Hepatocyte (in vitro differentiated cells): ENCODE measurements around the gene ZNF48.

Experiments used
- EZH2 ChIP-seq: fragments of 200-600 bp; sonication (generic); IDR thresholded peaks from 2 replicates; pipeline ENCODE4 v1.6.1; 2016; ENCODE audit warnings: antibody characterized with exemption, mild to moderate bottlenecking, borderline replicate concordance
- TF ChIP-seq, protein P1 (sequence below): fragments of 200-600 bp; sonication (generic); IDR thresholded peaks from 2 replicates; pipeline ENCODE4 v1.5.1; 2016; ENCODE audit warnings: antibody characterized with exemption, mild to moderate bottlenecking; ENCODE audit not compliant: poor library complexity

DNA sequence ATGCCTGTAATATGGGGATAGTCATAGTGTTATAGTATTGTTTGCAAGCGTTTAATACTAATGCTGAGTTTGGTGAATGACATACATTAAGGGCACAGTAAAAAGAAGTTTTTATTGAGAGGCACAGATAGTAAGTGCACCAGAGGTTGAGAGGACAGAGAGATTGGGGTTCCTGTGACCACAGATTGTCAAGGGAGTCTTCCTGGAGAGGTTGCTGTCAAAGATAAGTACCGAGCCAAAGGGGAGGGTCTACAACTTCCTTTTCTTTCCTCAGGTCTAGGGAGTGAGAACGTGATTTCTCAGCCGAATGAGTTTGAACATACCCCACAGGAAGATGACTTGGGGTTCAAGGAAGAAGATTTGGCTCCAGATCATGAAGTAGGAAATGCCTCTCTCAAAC, 1.8 kb downstream of the ZNF48 start:
- TF ChIP-seq, protein P1, sequence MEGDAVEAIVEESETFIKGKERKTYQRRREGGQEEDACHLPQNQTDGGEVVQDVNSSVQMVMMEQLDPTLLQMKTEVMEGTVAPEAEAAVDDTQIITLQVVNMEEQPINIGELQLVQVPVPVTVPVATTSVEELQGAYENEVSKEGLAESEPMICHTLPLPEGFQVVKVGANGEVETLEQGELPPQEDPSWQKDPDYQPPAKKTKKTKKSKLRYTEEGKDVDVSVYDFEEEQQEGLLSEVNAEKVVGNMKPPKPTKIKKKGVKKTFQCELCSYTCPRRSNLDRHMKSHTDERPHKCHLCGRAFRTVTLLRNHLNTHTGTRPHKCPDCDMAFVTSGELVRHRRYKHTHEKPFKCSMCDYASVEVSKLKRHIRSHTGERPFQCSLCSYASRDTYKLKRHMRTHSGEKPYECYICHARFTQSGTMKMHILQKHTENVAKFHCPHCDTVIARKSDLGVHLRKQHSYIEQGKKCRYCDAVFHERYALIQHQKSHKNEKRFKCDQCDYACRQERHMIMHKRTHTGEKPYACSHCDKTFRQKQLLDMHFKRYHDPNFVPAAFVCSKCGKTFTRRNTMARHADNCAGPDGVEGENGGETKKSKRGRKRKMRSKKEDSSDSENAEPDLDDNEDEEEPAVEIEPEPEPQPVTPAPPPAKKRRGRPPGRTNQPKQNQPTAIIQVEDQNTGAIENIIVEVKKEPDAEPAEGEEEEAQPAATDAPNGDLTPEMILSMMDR, result no peak
- no peak for TF ChIP-seq EZH2
